HG03354 (cell line): ENCODE measurements around the gene NT5C1B.

Experiments
- ATAC-seq: cut with Tn5 transposase; IDR thresholded peaks from one replicate; pipeline ENCODE4 v1.9.1; 2021; ENCODE audit warnings: mild to moderate bottlenecking; ENCODE audit not compliant: unreplicated experiment, poor library complexity, severe bottlenecking

NT5C1B gene

GRCh38 chr2:18519914-18520450 lies 69.4 kb downstream of the NT5C1B start:
- ATAC-seq: no peak

GRCh38 chr2:18518116-18519111 lies 71.0 kb downstream of the NT5C1B start:
- no peak for ATAC-seq

GRCh38 chr2:18517386-18517785 lies 72.0 kb downstream of the NT5C1B start:
- no peak for ATAC-seq

- no peak for ATAC-seq
Observed at GRCh38 chr2:18516112-18516511, 73.3 kb downstream of the NT5C1B start.

GRCh38 chr2:18514526-18515461 lies 74.6 kb downstream of the NT5C1B start:
- ATAC-seq: no peak
